Adrenal gland (tissue), 5 donors: Measurements from ENCODE around the gene HDHD5.

Experiments
- POLR2A ChIP-seq, 2 donors: fragments of 450-650 bp; IDR thresholded peaks; one replicate each; pipeline ENCODE4 v1.6.1; 2017; ENCODE audit warnings: antibody characterized with exemption in 2 of 2, mild to moderate bottlenecking in 2 of 2, moderate library complexity in 1 of 2
- TF ChIP-seq, protein P1 (sequence below), 6 experiments: fragments of 450-650 bp in 4 of 6; fragments of 200-600 bp in 2 of 6; sonication (generic) in 1 of 6; IDR thresholded peaks; 1 replicate in 5 of 6; 2 replicates in 1 of 6; pipeline versions ENCODE4 v1.5.1 to v1.8.0; 2016 to 2021; ENCODE audit warnings: antibody characterized with exemption in 6 of 6, mild to moderate bottlenecking in 2 of 6, moderate library complexity in 1 of 6
- donor health status: DM: no; HTN: no; CAD: no.

DNA sequence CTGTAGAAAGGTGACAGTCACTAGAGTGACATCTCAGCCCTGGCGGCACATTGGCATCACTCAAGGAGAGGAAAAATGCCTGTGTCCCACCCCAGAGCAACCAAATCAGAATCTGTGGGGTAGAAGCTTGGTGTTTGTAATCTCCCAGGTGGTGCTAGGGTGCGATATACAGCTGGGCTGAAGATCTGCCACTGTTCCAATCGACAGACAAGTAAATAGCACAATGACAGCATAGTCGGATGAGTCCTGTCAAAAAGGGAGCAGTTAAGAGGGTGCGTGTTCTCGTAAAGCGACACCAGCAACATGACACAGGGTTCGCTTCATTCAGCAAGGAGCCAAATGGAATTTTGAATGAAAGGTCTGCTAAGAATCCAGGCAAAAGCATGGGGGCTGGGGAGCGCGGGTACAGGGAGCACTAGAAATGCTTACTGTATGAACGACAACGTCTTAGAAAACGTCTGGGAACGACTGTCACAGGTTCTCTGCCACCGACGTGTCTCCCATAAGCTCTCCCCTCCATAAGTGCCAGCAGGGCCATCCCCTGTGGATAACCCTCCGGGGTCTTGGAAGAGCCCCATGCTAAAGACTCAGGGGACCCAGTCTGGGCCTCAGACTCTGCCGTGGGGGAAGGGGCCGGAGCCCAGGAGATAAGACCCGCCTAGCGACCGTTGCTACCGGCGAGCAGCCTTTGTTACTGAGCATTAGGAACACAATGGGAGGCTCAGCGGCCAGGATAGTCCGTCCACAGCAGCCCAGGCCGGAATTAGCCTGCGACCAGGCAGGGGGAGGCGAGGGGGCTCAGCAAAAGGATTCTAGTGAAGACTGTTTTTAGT is 39.3 kb upstream of the HDHD5 start:
- TF ChIP-seq, protein P1, sequence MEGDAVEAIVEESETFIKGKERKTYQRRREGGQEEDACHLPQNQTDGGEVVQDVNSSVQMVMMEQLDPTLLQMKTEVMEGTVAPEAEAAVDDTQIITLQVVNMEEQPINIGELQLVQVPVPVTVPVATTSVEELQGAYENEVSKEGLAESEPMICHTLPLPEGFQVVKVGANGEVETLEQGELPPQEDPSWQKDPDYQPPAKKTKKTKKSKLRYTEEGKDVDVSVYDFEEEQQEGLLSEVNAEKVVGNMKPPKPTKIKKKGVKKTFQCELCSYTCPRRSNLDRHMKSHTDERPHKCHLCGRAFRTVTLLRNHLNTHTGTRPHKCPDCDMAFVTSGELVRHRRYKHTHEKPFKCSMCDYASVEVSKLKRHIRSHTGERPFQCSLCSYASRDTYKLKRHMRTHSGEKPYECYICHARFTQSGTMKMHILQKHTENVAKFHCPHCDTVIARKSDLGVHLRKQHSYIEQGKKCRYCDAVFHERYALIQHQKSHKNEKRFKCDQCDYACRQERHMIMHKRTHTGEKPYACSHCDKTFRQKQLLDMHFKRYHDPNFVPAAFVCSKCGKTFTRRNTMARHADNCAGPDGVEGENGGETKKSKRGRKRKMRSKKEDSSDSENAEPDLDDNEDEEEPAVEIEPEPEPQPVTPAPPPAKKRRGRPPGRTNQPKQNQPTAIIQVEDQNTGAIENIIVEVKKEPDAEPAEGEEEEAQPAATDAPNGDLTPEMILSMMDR (IDR thresholded peaks at IDR 0.05), result no peak
- TF ChIP-seq POLR2A (IDR thresholded peaks at IDR 0.05), result no peak
